Caco-2 (cell line): ENCODE results near the gene THADA. TPM values are rescaled to one million over a fixed set of nuclear protein-coding genes. Genes with fewer than 3 reads are reported as not detected.

Experiments
- BruUV-seq: library from RNA; stranded (reverse); fragments of 400-500 nt; replicated peaks from 2 replicates; lab custom pipeline; 2021; lab: Mats Ljungman, UMichigan
- CTCF ChIA-PET: fragments of 300-600 bp; sonication (Branson Sonifier 250); formaldehyde crosslinking; loops from one replicate; lab custom pipeline; 2022; ENCODE audit warnings: antibody characterized with exemption; lab: Charles Lee
- POLR2A ChIA-PET: fragments of 300-600 bp; sonication (Branson Sonifier 250); formaldehyde crosslinking; loops from one replicate; lab custom pipeline; 2022; ENCODE audit warnings: antibody characterized with exemption; lab: Charles Lee
- DNase-seq, 2 experiments: peaks; one replicate each; pipeline versions ENCODE4 v3.0.0 to v3.0.0-alpha.2; 2020 to 2022
- H3K27me3 ChIP-seq: replicated peaks from 2 replicates; pipeline ENCODE4 v1.6.0; 2011; ENCODE audit warnings: low read length; ENCODE audit not compliant: control insufficient read depth, insufficient read depth
- H3K36me3 ChIP-seq: 2 replicates; pipeline ENCODE4 v1.5.1; 2011; ENCODE audit warnings: low read length; ENCODE audit not compliant: control insufficient read depth, insufficient read depth
- H3K4me1 ChIP-seq: fragments of 250-450 bp; sonication (Bioruptor Pico); 2 replicates; pipeline ENCODE4 v1.5.1; 2020; ENCODE audit warnings: mild to moderate bottlenecking
- H3K4me3 ChIP-seq: 2 replicates; pipeline ENCODE4 v1.5.1; 2011; ENCODE audit warnings: low read depth, mild to moderate bottlenecking, control low read depth, low read length
- H3K9me3 ChIP-seq: fragments of 250-450 bp; sonication (Bioruptor Pico); 2 replicates; pipeline ENCODE4 v1.5.1; 2020; ENCODE audit warnings: mild to moderate bottlenecking, moderate library complexity
- H3K27ac Mint-ChIP-seq: one replicate; pipeline ENCODE4 v1.8.0; 2022; ENCODE audit warnings: mixed read lengths; ENCODE audit not compliant: unreplicated experiment
- H3K27me3 Mint-ChIP-seq: one replicate; pipeline ENCODE4 v1.8.0; 2022; ENCODE audit warnings: mixed read lengths; ENCODE audit not compliant: insufficient read depth, unreplicated experiment
- H3K36me3 Mint-ChIP-seq: one replicate; pipeline ENCODE4 v1.8.0; 2022; ENCODE audit warnings: mild to moderate bottlenecking, mixed read lengths; ENCODE audit not compliant: insufficient read depth, unreplicated experiment
- H3K4me1 Mint-ChIP-seq: one replicate; pipeline ENCODE4 v1.8.0; 2022; ENCODE audit warnings: low read depth, mixed read lengths; ENCODE audit not compliant: unreplicated experiment
- H3K4me3 Mint-ChIP-seq: one replicate; pipeline ENCODE4 v1.8.0; 2022; ENCODE audit warnings: mild to moderate bottlenecking, moderate library complexity, mixed read lengths; ENCODE audit not compliant: unreplicated experiment
- H3K9me3 Mint-ChIP-seq: one replicate; pipeline ENCODE4 v1.8.0; 2022; ENCODE audit warnings: mixed read lengths; ENCODE audit not compliant: unreplicated experiment
- intact Hi-C: fragments of 100-400 bp; cut with micrococcal nuclease; formaldehyde crosslinking; loops from one replicate; pipeline ENCODE4 v1.10.0; 2022; ENCODE audit not compliant: unreplicated experiment
- total RNA-seq: library from RNA; stranded (reverse); gene quantifications from 2 replicates; pipeline ENCODE4 v1.2.3, GENCODE V29; 2022
- TF ChIP-seq, protein P1 (sequence below), 2 experiments: fragments of 200-600 bp in 1 of 2; IDR thresholded peaks; 1 replicate in 1 of 2; 2 replicates in 1 of 2; pipeline versions ENCODE4 v1.5.1 to v1.8.0; 2011 to 2022; ENCODE audit warnings: antibody characterized with exemption in 1 of 2, control low read depth in 1 of 2, inconsistent platforms in 1 of 2, low read depth in 1 of 2, low read length in 1 of 2, mild to moderate bottlenecking in 1 of 2, moderate library complexity in 1 of 2; ENCODE audit not compliant: insufficient read depth in 1 of 2, severe bottlenecking in 1 of 2, unreplicated experiment in 1 of 2

The THADA gene
- total RNA-seq, 1 experiment from 2014 or later: 33.8 TPM

DNA sequence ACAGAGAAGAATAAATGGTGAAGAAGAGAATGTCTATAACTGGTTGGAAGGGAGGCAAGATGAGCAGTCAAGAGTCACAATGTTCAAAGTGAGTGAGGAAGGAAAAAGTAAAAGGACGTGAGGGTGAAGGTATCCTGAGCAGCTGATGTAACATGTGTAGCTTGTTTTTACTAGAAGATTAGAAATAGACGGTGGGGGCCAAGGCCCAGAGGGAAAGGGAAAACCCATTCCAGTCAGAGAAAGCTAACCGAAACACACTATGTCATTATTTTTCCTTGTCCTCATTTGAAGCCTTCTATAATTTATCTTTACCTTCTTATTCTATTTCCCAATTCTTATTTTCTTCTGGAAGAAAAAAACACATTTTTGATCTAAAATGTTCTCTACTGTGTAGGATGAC lies 176.6 kb downstream of the THADA start:
- H3K36me3 ChIP-seq: no peaks in the 10 kb centered on the region; the same call in 1 of the 2 replicates
- ChIA-PET CTCF (no interaction called here), POLR2A (no interaction called here)
- Mint-ChIP-seq H3K4me1 (peaks cover 48% of the 10 kb centered on the region), H3K36me3 (peaks cover 12% of the 10 kb centered on the region), H3K27me3 (no peaks in the 10 kb centered on the region), H3K9me3 (no peaks in the 10 kb centered on the region), H3K4me3 (no peak overlapping the region), H3K27ac (peak overlapping the region; percentile 63)
- no peak overlapping the region for H3K4me3 ChIP-seq
- no TSS peak for BruUV-seq
- H3K27me3 ChIP-seq: no peaks in the 10 kb centered on the region
- peaks cover 69% of the 10 kb centered on the region for H3K4me1 ChIP-seq
- no peak for DNase-seq
- no peaks in the 10 kb centered on the region for H3K9me3 ChIP-seq
- intact Hi-C loops: no loop called here
- TF ChIP-seq, protein P1, sequence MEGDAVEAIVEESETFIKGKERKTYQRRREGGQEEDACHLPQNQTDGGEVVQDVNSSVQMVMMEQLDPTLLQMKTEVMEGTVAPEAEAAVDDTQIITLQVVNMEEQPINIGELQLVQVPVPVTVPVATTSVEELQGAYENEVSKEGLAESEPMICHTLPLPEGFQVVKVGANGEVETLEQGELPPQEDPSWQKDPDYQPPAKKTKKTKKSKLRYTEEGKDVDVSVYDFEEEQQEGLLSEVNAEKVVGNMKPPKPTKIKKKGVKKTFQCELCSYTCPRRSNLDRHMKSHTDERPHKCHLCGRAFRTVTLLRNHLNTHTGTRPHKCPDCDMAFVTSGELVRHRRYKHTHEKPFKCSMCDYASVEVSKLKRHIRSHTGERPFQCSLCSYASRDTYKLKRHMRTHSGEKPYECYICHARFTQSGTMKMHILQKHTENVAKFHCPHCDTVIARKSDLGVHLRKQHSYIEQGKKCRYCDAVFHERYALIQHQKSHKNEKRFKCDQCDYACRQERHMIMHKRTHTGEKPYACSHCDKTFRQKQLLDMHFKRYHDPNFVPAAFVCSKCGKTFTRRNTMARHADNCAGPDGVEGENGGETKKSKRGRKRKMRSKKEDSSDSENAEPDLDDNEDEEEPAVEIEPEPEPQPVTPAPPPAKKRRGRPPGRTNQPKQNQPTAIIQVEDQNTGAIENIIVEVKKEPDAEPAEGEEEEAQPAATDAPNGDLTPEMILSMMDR (IDR thresholded peaks at IDR 0.05; ENCODE audit: insufficient read depth in 1 of 2, low read depth in 1 of 2, low read length in 1 of 2, severe bottlenecking in 1 of 2, unreplicated experiment in 1 of 2): no peak

DNA sequence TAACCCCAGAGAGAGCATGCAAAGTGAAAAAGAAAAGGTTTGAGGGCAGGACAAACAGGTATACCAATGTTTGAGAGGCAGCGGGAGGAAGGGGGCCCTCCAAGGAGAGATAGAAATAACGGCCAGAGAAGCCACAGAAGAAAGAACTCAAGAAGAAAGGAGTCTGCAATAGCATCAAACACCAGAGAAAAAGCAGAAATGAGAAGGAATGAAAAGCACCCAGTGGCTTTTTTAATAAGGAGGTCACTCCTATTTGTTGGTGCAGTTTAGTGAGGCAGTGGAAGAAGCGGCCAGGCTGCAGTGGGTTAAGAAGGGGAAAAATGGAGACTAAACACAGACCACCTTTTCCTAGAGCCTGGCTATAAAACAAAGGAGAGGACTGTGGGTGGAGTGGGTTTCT lies 177.2 kb downstream of the THADA start:
- TF ChIP-seq, protein P1 (IDR thresholded peaks at IDR 0.05; ENCODE audit: insufficient read depth in 1 of 2, low read depth in 1 of 2, low read length in 1 of 2, severe bottlenecking in 1 of 2, unreplicated experiment in 1 of 2): no peak
- H3K36me3 ChIP-seq: no peaks in the 10 kb centered on the region; the same call in 1 of the 2 replicates
- peaks cover 63% of the 10 kb centered on the region for H3K4me1 ChIP-seq
- H3K9me3 ChIP-seq: no peaks in the 10 kb centered on the region
- H3K9me3 Mint-ChIP-seq: no peaks in the 10 kb centered on the region
- H3K4me3 ChIP-seq: no peak overlapping the region
- H3K27me3 Mint-ChIP-seq: no peaks in the 10 kb centered on the region
- H3K27ac Mint-ChIP-seq: peak overlapping the region; percentile 63
- POLR2A ChIA-PET: no interaction called here
- CTCF ChIA-PET: no interaction called here
- intact Hi-C loops: no loop called here
- peaks cover 10% of the 10 kb centered on the region for H3K36me3 Mint-ChIP-seq
- BruUV-seq: no TSS peak
- H3K4me1 Mint-ChIP-seq: peaks cover 43% of the 10 kb centered on the region
- H3K27me3 ChIP-seq: no peaks in the 10 kb centered on the region
- no peak overlapping the region for H3K4me3 Mint-ChIP-seq
- no peak for DNase-seq

DNA sequence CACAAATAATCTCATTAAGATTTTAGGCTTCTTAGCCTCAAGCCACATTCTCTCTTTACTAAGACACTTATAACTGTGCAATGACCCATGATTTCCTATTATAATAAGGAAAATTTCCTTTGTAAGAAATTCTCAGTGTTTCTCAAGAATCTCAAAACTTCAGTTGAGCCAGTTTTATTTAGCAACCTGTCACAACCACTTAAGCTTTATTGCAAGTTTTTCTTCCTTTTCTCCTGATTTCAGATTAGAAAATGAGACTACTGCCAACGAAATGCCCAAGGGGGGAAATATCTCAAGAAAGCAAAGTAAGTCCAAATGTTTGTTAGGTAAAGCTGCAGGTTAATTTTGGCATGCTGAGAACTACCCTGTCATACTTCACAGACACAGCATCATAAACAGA lies 178.5 kb downstream of the THADA start:
- Mint-ChIP-seq H3K4me1 (peaks cover 34% of the 10 kb centered on the region), H3K4me3 (no peak overlapping the region), H3K36me3 (peaks cover 5% of the 10 kb centered on the region), H3K9me3 (no peaks in the 10 kb centered on the region), H3K27ac (no peak overlapping the region), H3K27me3 (no peaks in the 10 kb centered on the region)
- intact Hi-C loops: no loop called here
- DNase-seq: no peak
- Histone ChIP-seq H3K27me3 (no peaks in the 10 kb centered on the region), H3K9me3 (no peaks in the 10 kb centered on the region), H3K36me3 (no peaks in the 10 kb centered on the region; the same call in 1 of the 2 replicates), H3K4me1 (peaks cover 51% of the 10 kb centered on the region), H3K4me3 (no peak overlapping the region)
- POLR2A ChIA-PET: no interaction called here
- TF ChIP-seq, protein P1 (IDR thresholded peaks at IDR 0.05; ENCODE audit: insufficient read depth in 1 of 2, low read depth in 1 of 2, low read length in 1 of 2, severe bottlenecking in 1 of 2, unreplicated experiment in 1 of 2): no peak
- CTCF ChIA-PET: no interaction called here
- BruUV-seq: no TSS peak
